Measurements from ENCODE around the gene MAP2K7. TPM values are rescaled to one million over a fixed set of nuclear protein-coding genes. Genes with fewer than 3 reads are reported as not detected.

Gene MAP2K7
- total RNA-seq, 1 donor from 2014 or later, result 42.2 TPM

GRCh38 chr19:7913652-7914051, 10.0 kb downstream of the MAP2K7 start:
- no peak for DNase-seq (ENCODE audit: extremely low spot score, unreplicated experiment)
- Mint-ChIP-seq H3K4me1 (ENCODE audit: unreplicated experiment) (no peaks in the 10 kb centered on the region), H3K27ac (no peak overlapping the region), H3K36me3 (peaks cover 4% of the 10 kb centered on the region), H3K9me3 (no peaks in the 10 kb centered on the region), H3K27me3 (peaks cover 34% of the 10 kb centered on the region), H3K4me3 (no peak overlapping the region)
- no peak for TF ChIP-seq CTCF (conservative IDR thresholded peaks at IDR 0.05)

- no peak overlapping the region for H3K4me3 Mint-ChIP-seq
- no peaks in the 10 kb centered on the region for H3K9me3 Mint-ChIP-seq
- H3K36me3 Mint-ChIP-seq, result peaks cover 4% of the 10 kb centered on the region
- H3K27me3 Mint-ChIP-seq, result peaks cover 34% of the 10 kb centered on the region
- no peaks in the 10 kb centered on the region for H3K4me1 Mint-ChIP-seq (ENCODE audit: unreplicated experiment)
- DNase-seq (ENCODE audit: extremely low spot score, unreplicated experiment), result no peak
- H3K27ac Mint-ChIP-seq, result no peak overlapping the region
- no peak for TF ChIP-seq CTCF (conservative IDR thresholded peaks at IDR 0.05)
These were observed 10.4 kb downstream of the MAP2K7 start for GRCh38 chr19:7914099-7914498.

GRCh38 chr19:7914598-7915045, 10.9 kb downstream of the MAP2K7 start, which contains the start of gene TGFBR3L:
Gene TGFBR3L, plus strand, starts transcription at chr19:7914830.
- peaks cover 36% of the 10 kb centered on the region for H3K27me3 Mint-ChIP-seq
- DNase-seq (ENCODE audit: extremely low spot score, unreplicated experiment), result no peak

GRCh38 chr19:7915250-7916102, 11.8 kb downstream of the MAP2K7 start:
- H3K27me3 Mint-ChIP-seq, result peaks cover 42% of the 10 kb centered on the region
- peak overlapping the region; percentile 50 for H3K27ac Mint-ChIP-seq
- H3K4me3 Mint-ChIP-seq, result peak overlapping the region; percentile 65
- no peak for DNase-seq (ENCODE audit: extremely low spot score, unreplicated experiment)
- no peaks in the 10 kb centered on the region for H3K9me3 Mint-ChIP-seq
- no peak for TF ChIP-seq CTCF (conservative IDR thresholded peaks at IDR 0.05)
- H3K36me3 Mint-ChIP-seq, result peaks cover 4% of the 10 kb centered on the region
- H3K4me1 Mint-ChIP-seq (ENCODE audit: unreplicated experiment), result peaks cover 6% of the 10 kb centered on the region

More at GRCh38 chr19:7914598-7915045, 10.9 kb downstream of the MAP2K7 start, which contains the start of gene TGFBR3L:
- peak within 1 kb of the TSS; percentile 50 for H3K27ac Mint-ChIP-seq
- peaks cover 4% of the 10 kb centered on the region for H3K36me3 Mint-ChIP-seq
- TF ChIP-seq CTCF (conservative IDR thresholded peaks at IDR 0.05), result no peak
- H3K9me3 Mint-ChIP-seq, result no peaks in the 10 kb centered on the region
- peak within 1 kb of the TSS; percentile 65 for H3K4me3 Mint-ChIP-seq
- H3K4me1 Mint-ChIP-seq (ENCODE audit: unreplicated experiment), result peaks cover 1% of the 10 kb centered on the region

- TF ChIP-seq CTCF (conservative IDR thresholded peaks at IDR 0.05), result peak; percentile 11
- Mint-ChIP-seq H3K9me3 (no peaks in the 10 kb centered on the region), H3K4me1 (ENCODE audit: unreplicated experiment) (peaks cover 12% of the 10 kb centered on the region), H3K27ac (no peak overlapping the region), H3K27me3 (peaks cover 42% of the 10 kb centered on the region), H3K36me3 (peaks cover 4% of the 10 kb centered on the region), H3K4me3 (peak overlapping the region; percentile 65)
- DNase-seq (ENCODE audit: extremely low spot score, unreplicated experiment), result no peak
These were observed 12.7 kb downstream of the MAP2K7 start for GRCh38 chr19:7916103-7916954.

Measured in type B pancreatic cell (in vitro differentiated cells).